Measurements from ENCODE around the gene MYO18A.

GRCh38 chr17:29149431-29150064 is 30.6 kb downstream of the MYO18A start:
- TF ChIP-seq CTCF (IDR thresholded peaks at IDR 0.05; ENCODE audit: low read depth, low read length) (no peak), EZH2phosphoT487 (IDR thresholded peaks at IDR 0.05; ENCODE audit: low read depth) (no peak)
